ENCODE data around the gene NRCAM.

GRCh38 chr7:108145401-108145800, 310.8 kb downstream of the NRCAM start:
- TF ChIP-seq, protein P1, sequence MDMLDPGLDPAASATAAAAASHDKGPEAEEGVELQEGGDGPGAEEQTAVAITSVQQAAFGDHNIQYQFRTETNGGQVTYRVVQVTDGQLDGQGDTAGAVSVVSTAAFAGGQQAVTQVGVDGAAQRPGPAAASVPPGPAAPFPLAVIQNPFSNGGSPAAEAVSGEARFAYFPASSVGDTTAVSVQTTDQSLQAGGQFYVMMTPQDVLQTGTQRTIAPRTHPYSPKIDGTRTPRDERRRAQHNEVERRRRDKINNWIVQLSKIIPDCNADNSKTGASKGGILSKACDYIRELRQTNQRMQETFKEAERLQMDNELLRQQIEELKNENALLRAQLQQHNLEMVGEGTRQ (IDR thresholded peaks at IDR 0.05; ENCODE audit: borderline replicate concordance, low read depth, low read length) = no peak
- TF ChIP-seq CHD1 (IDR thresholded peaks at IDR 0.05; ENCODE audit: low read depth, low read length) (no peak), EZH2 (IDR thresholded peaks at IDR 0.05; ENCODE audit: borderline replicate concordance, control insufficient read depth, low read depth, low read length) (no peak), KDM1A (IDR thresholded peaks at IDR 0.05; ENCODE audit: borderline replicate concordance) (no peak), YY1 (IDR thresholded peaks at IDR 0.05; ENCODE audit: low read depth, low read length) (no peak), RELA (IDR thresholded peaks at IDR 0.05; ENCODE audit: borderline replicate concordance, partially characterized antibody) (no peak), POU2F2 (IDR thresholded peaks at IDR 0.05; ENCODE audit: borderline replicate concordance, low read depth, low read length) (no peak), BCL11A (IDR thresholded peaks at IDR 0.05; ENCODE audit: low read depth, low read length) (no peak), E4F1 (IDR thresholded peaks at IDR 0.05; ENCODE audit: borderline replicate concordance, partially characterized antibody) (no peak)
- TF ChIP-seq, protein P2, sequence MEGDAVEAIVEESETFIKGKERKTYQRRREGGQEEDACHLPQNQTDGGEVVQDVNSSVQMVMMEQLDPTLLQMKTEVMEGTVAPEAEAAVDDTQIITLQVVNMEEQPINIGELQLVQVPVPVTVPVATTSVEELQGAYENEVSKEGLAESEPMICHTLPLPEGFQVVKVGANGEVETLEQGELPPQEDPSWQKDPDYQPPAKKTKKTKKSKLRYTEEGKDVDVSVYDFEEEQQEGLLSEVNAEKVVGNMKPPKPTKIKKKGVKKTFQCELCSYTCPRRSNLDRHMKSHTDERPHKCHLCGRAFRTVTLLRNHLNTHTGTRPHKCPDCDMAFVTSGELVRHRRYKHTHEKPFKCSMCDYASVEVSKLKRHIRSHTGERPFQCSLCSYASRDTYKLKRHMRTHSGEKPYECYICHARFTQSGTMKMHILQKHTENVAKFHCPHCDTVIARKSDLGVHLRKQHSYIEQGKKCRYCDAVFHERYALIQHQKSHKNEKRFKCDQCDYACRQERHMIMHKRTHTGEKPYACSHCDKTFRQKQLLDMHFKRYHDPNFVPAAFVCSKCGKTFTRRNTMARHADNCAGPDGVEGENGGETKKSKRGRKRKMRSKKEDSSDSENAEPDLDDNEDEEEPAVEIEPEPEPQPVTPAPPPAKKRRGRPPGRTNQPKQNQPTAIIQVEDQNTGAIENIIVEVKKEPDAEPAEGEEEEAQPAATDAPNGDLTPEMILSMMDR (IDR thresholded peaks at IDR 0.05 in 2 of 3, conservative IDR thresholded peaks at IDR 0.05 in 1 of 3; ENCODE audit: control insufficient read depth in 2 of 3, extremely low read depth in 1 of 3, insufficient read depth in 1 of 3, low read depth in 3 of 3, low read length in 3 of 3) = no peak
